Upper lobe of left lung (tissue), 4 donors: ENCODE measurements around the gene GABRB3.

ENCODE experiments used
- EP300 ChIP-seq, 4 donors: sonication (generic); formaldehyde crosslinking; IDR thresholded peaks; one replicate each; pipeline ENCODE4 v1.5.1; 2017; ENCODE audit warnings: antibody characterized with exemption in 4 of 4, control low read depth in 2 of 4
- POLR2A ChIP-seq, 4 donors: fragments of 450-650 bp; IDR thresholded peaks; one replicate each; pipeline ENCODE4 v1.5.1; 2016 to 2017; ENCODE audit warnings: antibody characterized with exemption in 4 of 4, mild to moderate bottlenecking in 2 of 4
- POLR2AphosphoS5 ChIP-seq, 2 donors: sonication (generic); formaldehyde crosslinking; IDR thresholded peaks; one replicate each; pipeline ENCODE4 v1.5.1; 2017; ENCODE audit warnings: antibody characterized with exemption in 2 of 2
- TF ChIP-seq, protein P1 (sequence below), 6 experiments: fragments of 450-650 bp in 4 of 6; fragments of 200-600 bp in 2 of 6; sonication (generic) in 2 of 6; IDR thresholded peaks; one replicate each; pipeline ENCODE4 v1.5.1; 2016 to 2019; ENCODE audit warnings: antibody characterized with exemption in 6 of 6

DNA sequence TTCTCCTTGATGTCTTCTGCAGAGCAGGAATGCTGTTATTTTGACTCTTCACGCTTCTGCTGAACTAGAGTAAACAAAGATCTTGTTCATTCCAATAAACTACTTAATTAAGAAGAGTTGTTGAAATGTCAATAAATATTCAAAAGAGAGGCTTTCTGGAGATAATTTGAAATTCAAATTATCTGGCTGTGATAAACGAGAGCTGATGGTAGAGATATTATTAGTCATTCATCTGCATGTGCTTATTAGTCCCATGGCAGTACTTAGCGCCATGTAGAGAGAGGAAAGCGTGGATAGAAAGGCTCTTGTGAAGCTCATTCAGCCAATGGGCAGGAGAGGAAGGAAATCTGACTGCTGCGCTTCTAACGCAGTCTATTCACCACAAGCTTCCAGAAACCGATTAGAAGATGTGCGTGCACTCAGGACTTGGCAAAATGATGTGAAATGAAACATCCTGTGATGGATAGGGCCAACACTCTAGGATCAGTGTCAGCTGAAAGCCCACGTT is 251.1 kb downstream of the GABRB3 start:
- TF ChIP-seq POLR2AphosphoS5 (IDR thresholded peaks at IDR 0.05) (no peak), POLR2A (IDR thresholded peaks at IDR 0.05) (no peak), EP300 (IDR thresholded peaks at IDR 0.05) (no peak)
- TF ChIP-seq, protein P1, sequence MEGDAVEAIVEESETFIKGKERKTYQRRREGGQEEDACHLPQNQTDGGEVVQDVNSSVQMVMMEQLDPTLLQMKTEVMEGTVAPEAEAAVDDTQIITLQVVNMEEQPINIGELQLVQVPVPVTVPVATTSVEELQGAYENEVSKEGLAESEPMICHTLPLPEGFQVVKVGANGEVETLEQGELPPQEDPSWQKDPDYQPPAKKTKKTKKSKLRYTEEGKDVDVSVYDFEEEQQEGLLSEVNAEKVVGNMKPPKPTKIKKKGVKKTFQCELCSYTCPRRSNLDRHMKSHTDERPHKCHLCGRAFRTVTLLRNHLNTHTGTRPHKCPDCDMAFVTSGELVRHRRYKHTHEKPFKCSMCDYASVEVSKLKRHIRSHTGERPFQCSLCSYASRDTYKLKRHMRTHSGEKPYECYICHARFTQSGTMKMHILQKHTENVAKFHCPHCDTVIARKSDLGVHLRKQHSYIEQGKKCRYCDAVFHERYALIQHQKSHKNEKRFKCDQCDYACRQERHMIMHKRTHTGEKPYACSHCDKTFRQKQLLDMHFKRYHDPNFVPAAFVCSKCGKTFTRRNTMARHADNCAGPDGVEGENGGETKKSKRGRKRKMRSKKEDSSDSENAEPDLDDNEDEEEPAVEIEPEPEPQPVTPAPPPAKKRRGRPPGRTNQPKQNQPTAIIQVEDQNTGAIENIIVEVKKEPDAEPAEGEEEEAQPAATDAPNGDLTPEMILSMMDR (IDR thresholded peaks at IDR 0.05) = no peak
